ENCODE results near the gene RASA3. TPM values are rescaled to one million over a fixed set of nuclear protein-coding genes. Genes with fewer than 3 reads are reported as not detected.

Gene RASA3
- total RNA-seq, 1 experiment from 2014 or later, result 0.26 TPM

- CTCF ChIA-PET, result no interaction called here
- H3K27me3 Mint-ChIP-seq (ENCODE audit: unreplicated experiment), result peaks cover 21% of the 10 kb centered on the region
- intact Hi-C loops (cut with micrococcal nuclease; ENCODE audit: unreplicated experiment), result no loop called here
- no peaks in the 10 kb centered on the region for H3K36me3 Mint-ChIP-seq (ENCODE audit: insufficient read depth, unreplicated experiment)
- no peak for TF ChIP-seq CTCF (IDR thresholded peaks at IDR 0.05; ENCODE audit: unreplicated experiment)
- no peaks in the 10 kb centered on the region for H3K9me3 Mint-ChIP-seq (ENCODE audit: low read depth, unreplicated experiment)
- H3K4me1 Mint-ChIP-seq (ENCODE audit: low read depth, unreplicated experiment), result no peaks in the 10 kb centered on the region
- no peak for DNase-seq
- BruUV-seq (replicated peaks), result no TSS peak
- H3K4me3 Mint-ChIP-seq (ENCODE audit: low read depth, unreplicated experiment), result no peak overlapping the region
- no peak overlapping the region for H3K27ac Mint-ChIP-seq (ENCODE audit: unreplicated experiment)
These were observed 198.5 kb downstream of the RASA3 start for GRCh38 chr13:113933901-113934300.

GRCh38 chr13:113931841-113932459 lies 200.5 kb downstream of the RASA3 start:
- TF ChIP-seq CTCF (IDR thresholded peaks at IDR 0.05; ENCODE audit: unreplicated experiment), result no peak
- no peaks in the 10 kb centered on the region for H3K4me1 Mint-ChIP-seq (ENCODE audit: low read depth, unreplicated experiment)
- no TSS peak for BruUV-seq (replicated peaks)
- intact Hi-C loops (cut with micrococcal nuclease; ENCODE audit: unreplicated experiment), result no loop called here
- no peak overlapping the region for H3K27ac Mint-ChIP-seq (ENCODE audit: unreplicated experiment)
- no peak overlapping the region for H3K4me3 Mint-ChIP-seq (ENCODE audit: low read depth, unreplicated experiment)
- H3K9me3 Mint-ChIP-seq (ENCODE audit: low read depth, unreplicated experiment), result no peaks in the 10 kb centered on the region
- CTCF ChIA-PET, result no interaction called here
- H3K36me3 Mint-ChIP-seq (ENCODE audit: insufficient read depth, unreplicated experiment), result no peaks in the 10 kb centered on the region
- DNase-seq, result no peak
- peaks cover 2% of the 10 kb centered on the region for H3K27me3 Mint-ChIP-seq (ENCODE audit: unreplicated experiment)

GRCh38 chr13:113930671-113931637 lies 201.5 kb downstream of the RASA3 start:
- Mint-ChIP-seq H3K27ac (ENCODE audit: unreplicated experiment) (no peak overlapping the region), H3K4me1 (ENCODE audit: low read depth, unreplicated experiment) (no peaks in the 10 kb centered on the region), H3K9me3 (ENCODE audit: low read depth, unreplicated experiment) (no peaks in the 10 kb centered on the region), H3K27me3 (ENCODE audit: unreplicated experiment) (no peaks in the 10 kb centered on the region), H3K4me3 (ENCODE audit: low read depth, unreplicated experiment) (no peak overlapping the region), H3K36me3 (ENCODE audit: insufficient read depth, unreplicated experiment) (no peaks in the 10 kb centered on the region)
- BruUV-seq (replicated peaks), result no TSS peak
- intact Hi-C loops (cut with micrococcal nuclease; ENCODE audit: unreplicated experiment), result no loop called here
- DNase-seq, result no peak
- CTCF ChIA-PET, result no interaction called here
- TF ChIP-seq CTCF (IDR thresholded peaks at IDR 0.05; ENCODE audit: unreplicated experiment), result no peak

- no peak overlapping the region for H3K27ac Mint-ChIP-seq (ENCODE audit: unreplicated experiment)
- H3K4me1 Mint-ChIP-seq (ENCODE audit: low read depth, unreplicated experiment), result no peaks in the 10 kb centered on the region
- DNase-seq, result no peak
- peaks cover 9% of the 10 kb centered on the region for H3K27me3 Mint-ChIP-seq (ENCODE audit: unreplicated experiment)
- no peak for TF ChIP-seq CTCF (IDR thresholded peaks at IDR 0.05; ENCODE audit: unreplicated experiment)
- no TSS peak for BruUV-seq (replicated peaks)
- no peaks in the 10 kb centered on the region for H3K9me3 Mint-ChIP-seq (ENCODE audit: low read depth, unreplicated experiment)
- intact Hi-C loops (cut with micrococcal nuclease; ENCODE audit: unreplicated experiment), result no loop called here
- H3K4me3 Mint-ChIP-seq (ENCODE audit: low read depth, unreplicated experiment), result no peak overlapping the region
- CTCF ChIA-PET, result no interaction called here
- H3K36me3 Mint-ChIP-seq (ENCODE audit: insufficient read depth, unreplicated experiment), result no peaks in the 10 kb centered on the region
These were observed 202.5 kb downstream of the RASA3 start for GRCh38 chr13:113929628-113930615.
